Activated CD4-positive, alpha-beta T cell treated with anti-CD3 and anti-CD28 coated beads for 4 hours (primary cell): Measurements from ENCODE around the gene EXOC6B.
"Not testable (repeated sequence)": the region's sequence is repeated elsewhere in the genome, so short reads cannot be mapped to it uniquely, and the experiment has no call there.

Experiments used
- DNase-seq, 2 donors: peaks; one replicate each; pipeline ENCODE4 v3.0.0-alpha.2; 2020

EXOC6B gene

DNA sequence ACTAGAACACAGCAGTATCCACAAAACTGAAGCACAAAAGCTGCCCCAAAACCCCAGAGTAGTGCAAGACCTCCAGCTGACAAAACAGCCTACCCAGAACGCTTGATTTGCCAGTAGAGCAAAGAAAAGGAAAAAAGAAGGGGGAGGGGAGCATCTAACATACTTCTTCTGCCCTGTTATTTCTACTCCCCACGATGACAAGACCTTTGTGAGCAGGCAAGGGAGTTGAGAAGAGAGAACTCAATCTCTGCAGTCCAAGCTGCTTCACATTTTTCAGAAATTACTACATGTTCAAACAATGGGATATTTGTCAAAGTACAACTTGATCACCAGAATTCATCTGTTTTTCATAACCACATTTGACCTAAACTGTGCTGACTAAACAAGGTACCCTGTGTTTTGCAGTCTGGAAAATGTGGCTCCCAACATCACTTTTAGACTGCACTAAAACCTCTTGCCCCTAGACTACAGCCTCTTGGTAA, 286.7 kb downstream of the EXOC6B start:
- no peak for DNase-seq

DNA sequence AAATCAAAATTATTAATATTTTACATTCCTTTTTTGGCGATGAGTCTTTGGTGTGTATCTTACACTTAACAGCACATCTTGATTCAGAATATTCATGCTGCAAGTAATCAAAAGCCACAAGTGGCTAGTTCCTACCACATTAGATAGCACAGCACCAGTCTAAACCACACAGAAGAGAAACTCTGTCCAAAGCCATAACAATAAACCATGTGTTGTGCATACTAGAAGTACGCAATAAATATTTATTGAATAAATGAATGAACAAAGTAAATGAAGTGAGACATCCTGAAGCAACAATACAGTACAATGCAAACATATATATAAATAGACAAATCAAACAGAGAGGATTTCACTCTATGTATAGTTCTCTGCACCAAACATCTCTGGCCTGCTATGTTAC, 287.3 kb downstream of the EXOC6B start:
- DNase-seq: no peak

DNA sequence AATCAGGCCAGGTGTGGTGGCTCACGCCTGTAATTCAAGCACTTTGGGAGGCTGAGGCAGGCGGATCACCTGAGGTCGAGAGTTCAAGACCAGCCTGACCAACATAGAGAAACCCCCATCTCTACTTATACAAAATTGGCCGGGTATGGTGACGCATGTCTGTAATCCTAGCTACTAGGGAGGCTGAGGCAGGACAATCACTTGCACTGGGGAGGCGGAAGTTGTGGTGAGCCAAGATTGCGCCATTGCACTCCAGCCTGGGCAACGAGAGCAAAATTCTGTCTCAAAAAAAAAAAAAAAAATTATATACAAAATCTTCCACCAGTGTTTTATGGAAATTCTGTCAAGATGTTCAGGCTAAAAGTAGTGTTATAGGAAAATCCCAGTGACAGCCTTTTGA, 290.2 kb downstream of the EXOC6B start:
- not testable (repeated sequence) for DNase-seq

DNA sequence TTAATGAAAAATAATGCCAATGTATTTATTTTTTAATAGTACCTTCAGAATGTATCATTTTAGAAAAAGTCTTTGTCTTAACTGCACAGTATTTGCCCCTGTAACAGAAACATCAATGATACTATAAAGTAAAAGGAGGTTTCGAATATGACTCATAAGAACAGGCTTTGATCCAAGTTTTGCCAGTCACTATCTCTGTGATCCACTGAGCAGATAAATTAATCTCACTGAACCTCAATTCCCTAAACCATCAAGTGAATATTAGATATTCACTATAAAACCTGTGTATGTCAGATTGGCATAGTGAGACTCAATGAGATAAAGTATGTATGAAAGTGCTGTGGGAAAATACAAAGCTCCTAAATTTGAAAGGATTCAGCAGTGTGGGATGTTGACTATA, 292.1 kb downstream of the EXOC6B start:
- DNase-seq: no peak

DNA sequence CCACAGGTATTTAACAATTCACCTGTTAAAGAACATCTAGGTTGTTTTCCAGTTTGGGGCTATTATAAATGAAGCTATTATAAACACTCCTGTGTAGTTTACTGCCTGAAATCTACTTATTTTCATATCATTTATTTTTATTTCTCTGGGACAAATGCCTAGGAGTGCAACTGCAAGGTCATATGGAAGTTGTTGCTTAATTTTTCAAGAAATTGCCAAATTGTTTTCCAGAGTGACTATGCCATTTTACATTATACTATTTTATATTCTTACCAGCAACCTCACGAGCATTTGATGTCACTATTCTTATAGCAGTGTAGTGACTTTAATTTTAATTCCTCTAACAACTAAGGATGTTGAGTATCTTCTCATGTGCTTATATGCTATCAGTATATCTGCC, 298.4 kb downstream of the EXOC6B start:
- no peak for DNase-seq

DNA sequence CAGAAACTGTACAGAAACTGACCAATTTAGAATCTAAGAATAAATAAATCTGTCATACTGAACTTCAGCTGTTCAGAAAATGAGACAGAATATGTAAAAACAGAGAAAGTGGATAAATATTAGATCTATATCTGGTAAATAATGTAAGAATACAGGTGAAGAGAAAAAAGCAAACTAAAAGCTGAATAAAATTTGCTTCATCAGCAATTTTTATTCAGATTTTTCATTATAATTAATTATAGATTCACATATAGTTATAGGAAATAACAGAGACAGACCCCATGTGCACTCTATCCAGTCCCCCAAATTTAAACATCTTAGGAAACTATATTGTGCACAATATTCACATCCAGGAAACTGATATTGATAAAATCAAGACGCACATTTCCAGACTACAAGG, 299.2 kb downstream of the EXOC6B start:
- DNase-seq: no peak

DNA sequence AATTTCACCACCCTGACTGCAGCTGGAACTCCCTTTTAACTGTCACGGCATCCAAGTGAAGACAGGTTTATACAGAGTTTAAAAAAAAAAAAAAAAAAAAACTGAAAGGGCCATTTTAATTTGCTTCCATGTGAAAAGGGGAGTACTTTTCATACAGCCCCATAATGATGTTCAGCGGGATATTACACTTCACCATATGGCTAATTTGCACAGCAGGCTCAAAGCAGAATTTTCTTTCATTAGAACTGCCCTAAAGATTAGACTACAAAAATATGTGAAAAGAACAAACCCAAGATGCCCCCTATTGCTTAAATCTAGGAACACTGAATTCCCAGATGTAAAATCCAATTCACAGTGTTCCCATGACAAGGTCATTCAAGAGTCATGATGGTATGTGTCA, 301.8 kb downstream of the EXOC6B start:
- DNase-seq: no peak

DNA sequence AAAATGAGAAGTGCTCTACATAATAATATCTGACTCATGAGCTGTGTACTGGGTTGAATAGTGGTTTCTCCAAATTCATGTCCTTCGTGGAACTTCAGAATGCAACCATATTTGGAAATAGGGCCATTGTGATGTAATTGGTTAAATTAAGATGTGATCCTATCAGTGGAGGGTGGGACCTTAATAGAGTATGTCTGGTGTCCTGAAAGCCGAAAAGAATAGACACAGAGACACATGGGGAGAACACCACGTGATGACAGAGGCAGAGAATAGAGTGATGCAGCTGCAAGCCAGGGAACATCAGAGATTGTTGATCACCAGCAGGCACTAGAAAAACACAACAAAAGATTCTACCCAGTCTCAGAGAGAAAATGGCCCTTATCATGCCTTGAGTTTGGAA, 310.1 kb downstream of the EXOC6B start:
- DNase-seq: no peak

DNA sequence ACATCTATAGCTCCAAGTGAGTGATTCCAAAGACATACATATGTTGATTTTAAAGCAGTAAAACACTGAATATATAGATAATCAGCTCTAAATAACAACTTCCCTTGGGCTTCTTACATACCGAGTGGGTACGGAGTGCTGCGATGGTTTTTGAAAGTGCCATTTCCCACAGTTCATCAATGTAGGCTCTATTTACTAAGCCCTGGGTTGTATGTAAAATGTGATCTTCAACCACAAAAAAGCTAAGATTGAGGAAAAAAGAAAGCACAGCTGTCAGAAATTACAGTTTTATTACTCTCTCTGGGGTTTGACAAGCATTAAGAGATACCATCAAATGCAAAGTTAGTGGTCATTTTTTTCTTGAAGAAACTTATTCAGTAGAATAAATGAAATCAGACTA, 312.8 kb downstream of the EXOC6B start:
- no peak for DNase-seq

DNA sequence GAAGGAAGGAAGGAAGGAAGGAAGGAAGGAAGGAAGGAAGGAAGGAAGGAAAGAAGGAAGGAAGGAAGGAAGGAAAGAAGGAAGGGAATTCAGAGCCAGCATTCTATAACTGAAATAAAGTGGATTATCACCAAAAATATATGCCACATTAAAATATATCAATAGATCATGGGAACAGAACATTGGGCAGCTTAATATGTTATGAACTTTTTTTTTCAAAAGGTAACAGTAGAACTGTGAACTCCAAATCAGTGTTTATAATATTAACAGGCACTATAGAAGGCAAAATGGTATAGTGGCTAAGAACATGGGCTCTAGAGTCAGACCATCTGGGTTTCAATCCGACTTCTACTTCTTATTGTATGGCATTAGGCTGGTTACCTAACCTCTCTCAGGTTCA, 313.5 kb downstream of the EXOC6B start:
- no peak for DNase-seq

DNA sequence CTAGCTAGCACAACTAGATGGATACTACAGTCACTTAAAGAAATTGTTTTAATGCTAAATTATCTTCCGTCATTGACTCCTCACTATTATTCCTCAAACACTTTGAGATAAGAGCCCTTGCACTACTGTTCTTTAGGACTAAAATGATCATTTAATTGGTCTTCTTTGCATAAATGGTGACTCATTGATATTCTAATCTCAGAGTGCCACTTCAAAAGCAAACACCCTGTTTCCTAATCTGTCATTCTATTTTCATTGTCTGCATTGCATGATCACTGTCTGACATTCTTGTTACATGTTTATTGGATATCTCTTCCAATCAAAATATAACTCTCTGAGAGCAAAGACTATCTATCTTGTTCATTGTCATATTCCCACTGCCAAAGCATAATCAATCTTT, 313.9 kb downstream of the EXOC6B start:
- DNase-seq: no peak

DNA sequence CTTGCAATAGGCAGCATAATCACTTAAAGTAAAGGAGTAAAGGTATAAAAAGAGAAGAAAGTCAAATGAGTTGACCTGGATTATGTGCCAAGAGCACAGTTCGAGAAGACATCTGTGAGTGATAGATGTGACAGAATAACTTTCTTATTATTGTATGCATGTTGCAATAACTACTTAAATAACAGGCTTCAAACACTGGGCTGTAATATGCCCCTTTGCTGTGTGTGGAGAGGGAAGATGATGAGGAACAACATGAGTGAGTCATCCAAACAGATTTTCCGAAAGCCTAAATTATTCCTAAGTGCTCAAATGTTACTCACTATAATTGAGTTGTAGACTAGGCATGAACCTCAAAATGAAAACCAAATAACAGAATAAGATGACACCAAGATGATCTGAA, 328.1 kb downstream of the EXOC6B start:
- no peak for DNase-seq

DNA sequence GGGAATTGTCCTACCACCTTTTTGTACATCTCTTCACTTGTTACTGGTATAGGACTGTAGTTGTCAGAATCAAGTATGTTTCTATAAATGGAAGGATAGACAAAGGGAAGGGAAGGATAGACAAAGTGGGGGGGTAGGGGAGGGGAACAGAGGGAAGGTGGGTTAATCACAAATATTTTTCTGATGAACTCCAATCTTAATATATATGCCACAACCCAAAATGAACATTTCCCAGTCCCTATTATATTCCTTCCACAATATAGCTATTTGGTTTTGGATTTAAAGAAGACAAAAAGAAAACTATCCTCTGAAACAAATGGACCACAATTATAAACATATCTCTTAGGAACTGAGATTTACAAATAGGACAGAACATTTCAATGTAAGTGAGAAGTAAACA, 329.4 kb downstream of the EXOC6B start:
- DNase-seq: no peak

DNA sequence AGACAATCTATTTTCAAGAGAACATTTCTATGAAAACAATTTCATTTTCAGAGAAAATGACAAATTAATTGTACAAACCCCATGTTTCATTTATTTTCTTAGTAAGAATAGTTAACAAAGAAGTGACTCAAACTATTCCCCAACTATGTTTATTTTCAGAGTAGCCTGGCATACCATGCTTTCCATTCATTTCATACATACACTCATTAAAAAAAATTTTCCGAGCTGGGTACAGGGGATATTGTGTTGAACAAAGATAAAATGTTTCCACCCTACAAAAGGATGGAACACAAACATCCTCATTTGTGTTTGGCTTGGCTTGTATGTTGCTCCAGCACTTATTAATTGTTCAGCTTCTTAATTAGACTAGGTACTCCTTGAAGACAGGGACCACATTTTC, 331.4 kb downstream of the EXOC6B start:
- no peak for DNase-seq

DNA sequence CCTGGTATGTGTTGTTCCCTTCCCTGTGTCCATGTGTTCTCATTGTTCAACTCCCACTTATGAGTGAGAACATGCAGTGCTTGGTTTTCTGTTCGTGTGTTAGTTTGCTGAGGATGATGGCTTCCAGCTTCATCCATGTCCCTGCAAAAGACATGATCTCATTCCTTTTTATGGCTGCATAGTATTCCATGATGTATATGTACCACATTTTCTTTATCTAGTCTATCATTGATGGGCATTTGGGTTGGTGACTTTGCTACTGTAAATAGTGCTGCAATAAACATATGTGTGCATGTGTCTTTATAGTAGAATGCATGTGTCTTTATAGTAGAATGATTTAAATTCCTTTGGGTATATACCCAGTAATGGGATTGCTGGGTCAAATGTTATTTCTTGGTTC, 341.2 kb downstream of the EXOC6B start:
- DNase-seq: not testable (repeated sequence)

DNA sequence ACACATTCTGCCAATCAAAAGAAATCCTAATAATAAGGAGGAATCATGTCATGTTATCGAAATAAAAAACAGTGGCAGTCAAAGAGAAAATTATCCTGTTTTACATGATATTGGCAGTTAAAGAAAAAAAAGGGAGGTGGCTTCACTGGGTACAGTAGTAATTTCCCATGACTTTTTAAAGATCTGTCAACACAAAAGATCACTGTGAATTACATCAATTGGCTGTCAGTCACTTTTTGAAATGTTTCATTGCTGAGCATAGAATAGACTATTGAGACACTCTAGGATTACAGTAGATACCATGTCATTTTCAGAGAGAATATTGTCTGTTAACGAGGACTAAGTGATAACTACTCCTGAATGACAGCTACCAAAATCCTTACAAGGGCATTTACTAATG, 342.5 kb downstream of the EXOC6B start:
- DNase-seq: no peak

DNA sequence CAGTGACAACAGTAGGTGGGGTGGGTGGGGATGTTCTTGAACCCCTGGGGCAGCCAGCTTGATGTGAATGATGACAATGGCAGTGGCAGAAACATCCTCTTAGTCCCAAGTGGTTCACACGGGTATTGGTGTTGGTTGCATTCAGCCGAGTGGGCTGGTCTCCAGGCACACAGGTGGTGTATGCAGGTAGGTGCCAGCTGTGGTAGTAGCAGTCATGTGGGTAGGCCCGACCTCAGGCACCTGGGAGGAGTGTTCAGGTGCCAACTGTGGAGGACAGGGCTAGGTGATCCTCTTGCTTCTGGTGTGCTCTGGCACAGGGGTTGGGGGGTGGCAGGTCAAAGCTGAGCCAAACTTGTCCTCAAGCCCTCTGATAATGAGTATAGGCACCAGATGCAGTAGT, 350.6 kb downstream of the EXOC6B start:
- DNase-seq: no peak

DNA sequence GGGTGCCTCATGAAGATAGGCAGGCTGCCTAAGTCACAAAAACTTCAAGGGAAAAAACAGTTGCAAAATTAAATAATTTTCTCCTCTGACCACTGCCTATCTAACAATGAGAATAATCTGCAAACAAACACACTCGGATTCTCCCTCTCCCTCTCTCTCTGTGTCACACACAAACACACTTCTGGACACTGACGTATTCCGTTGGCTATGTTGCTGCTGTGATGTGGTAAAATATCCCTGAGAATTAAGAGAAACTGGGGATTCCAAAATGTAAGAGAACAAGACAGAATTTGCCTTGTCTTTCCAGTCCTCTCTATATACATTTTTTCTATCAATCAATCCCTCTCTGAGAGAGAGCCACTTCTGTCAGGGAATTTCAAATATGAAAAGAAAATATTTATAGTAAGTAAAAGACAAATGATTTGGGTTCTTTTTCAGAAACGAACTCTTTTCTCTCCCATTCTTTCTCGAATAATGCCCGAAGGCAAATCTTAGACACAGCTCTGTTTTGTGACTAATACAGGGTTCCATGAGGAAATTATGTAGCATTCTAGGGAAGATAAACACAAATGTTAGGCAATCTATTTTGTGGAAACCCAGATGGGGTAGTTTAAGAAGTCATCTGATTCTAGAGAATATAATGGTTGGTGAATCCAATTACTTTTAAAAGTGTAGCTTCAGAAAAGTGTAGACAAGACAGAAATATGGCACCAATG, 367.9 kb downstream of the EXOC6B start:
- DNase-seq: no peak

DNA sequence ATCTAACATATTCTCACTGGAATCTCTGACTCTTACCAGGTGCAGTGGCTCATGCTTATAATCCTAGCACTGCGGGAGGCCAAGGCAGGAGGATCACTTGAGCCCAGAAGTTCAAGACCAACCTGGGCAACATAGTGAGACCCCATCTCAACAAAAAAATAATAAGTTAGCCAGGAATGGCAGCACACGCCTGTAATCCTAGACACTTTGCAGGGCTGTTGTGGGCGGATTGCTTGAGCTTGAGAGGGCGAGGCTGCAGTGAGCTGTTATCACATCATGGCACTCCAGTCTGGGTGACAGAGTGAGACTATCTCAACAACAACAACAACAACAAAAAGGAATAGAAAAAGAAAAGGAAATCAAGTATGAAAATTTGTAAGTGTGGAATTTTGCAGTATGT, 371.6 kb downstream of the EXOC6B start:
- no peak for DNase-seq

DNA sequence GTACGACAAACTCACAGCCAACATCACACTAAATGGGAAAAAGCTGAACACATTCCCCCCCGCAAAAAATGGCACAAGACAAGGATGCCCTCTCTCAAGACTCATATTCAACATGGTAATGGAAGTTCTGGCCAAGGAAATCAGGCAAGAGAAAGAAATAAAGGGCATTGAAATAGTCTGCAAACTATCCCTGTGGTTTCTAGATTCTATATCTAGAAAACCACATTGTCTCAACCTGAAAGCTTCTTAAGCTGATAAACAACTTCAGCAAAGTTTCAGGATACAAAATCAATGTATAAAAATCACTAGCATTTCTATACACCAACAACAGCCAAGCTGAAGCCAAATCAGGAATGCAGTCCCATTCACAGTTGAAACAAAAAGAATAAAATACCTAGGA, 383.6 kb downstream of the EXOC6B start:
- DNase-seq: no peak

DNA sequence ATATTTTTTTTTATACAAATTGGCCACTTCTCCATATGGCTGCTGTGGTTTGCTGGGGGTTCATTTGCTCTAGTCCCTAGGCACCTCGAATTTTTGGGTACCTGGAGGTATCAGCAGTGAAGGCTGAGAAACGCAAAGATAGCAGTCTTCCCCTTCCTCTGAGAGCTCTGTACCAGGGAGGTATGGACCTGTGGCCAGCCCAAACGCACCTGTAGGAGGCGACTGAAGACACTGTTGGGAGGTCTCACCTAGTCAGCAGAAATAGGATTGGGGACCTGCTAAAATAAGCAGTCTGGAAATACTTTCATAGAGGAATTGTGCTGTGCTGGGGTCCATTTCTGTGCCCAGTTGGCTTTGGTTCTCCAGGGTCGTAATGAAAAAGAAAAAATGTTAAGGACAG, 385.9 kb downstream of the EXOC6B start:
- no peak for DNase-seq

DNA sequence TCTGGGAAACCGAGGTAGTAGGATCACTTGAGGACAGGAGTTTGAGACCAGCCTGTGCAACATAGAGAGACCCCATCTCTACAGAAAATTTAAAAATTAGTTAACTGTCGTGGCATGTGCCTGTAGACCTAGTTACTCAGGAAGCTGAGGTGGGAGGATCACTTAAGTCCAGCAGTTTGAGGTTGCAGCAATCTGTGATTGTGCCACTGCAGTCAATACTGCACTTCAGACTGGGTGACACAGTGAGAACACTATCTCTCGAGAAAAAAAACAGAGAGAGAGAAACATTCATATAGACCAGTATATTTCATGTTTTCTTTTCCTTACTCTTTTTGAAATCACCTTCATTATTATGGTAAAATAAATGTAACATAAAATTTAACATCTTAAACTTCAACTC, 387.5 kb downstream of the EXOC6B start:
- no peak for DNase-seq

DNA sequence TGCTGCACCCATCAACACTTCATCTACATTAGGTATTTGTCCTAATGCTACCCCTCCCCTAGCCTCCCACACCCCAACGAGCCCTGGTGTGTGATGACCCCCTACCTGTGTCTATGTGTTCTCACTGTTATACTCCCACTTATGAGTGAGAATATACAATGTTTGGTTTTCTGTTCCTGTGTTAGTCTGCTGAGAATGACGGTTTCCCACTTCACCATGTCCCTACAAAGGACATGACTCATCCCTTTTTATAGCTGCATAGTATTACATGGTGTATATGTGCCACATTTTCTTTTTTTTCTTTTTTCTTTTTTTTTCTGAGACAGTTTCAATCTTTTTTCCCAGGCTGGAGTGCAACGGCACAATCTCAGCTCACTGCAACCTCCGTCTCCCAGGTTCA, 394.1 kb downstream of the EXOC6B start:
- no peak for DNase-seq

DNA sequence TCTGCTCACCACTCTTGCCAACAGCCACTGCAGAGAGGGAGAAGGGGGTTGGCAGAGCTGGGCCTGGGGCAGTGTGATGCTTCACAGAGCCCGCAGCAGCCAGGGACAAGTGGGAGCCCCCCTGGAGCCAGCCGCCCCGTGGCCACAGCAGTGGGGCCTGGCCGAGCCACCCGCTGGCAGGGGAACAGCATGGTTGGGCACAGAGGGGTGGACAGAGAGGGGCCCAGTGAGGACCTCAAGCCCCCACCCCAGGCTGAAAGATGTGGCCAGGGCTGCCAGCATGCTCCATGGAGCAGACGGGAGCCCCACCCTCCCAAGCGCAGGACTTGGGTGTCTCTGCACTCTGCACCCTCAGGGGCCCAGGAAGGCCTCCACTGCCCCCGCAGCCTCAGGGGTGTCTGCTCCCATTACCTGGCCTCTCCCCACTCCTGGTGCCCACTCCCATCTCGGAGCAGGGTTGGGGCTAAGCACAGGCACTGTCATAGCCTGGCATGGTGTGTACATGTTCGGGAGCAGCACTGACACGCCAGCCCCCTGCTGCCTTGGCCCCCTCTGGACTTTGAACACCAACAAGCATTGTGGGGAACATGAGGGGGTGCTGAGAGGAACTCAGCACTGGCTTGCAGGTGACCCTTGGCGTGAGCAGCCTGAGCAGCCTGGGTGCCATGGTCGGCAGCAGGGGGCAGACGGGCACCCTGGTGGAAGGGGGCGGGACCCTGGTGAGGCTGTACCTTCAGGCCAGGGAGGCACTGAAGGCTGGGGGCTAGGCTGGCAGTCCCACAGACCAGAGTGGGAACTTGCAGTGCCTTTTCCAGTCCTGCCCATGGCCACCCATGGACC, 398.6 kb downstream of the EXOC6B start:
- no peak for DNase-seq

DNA sequence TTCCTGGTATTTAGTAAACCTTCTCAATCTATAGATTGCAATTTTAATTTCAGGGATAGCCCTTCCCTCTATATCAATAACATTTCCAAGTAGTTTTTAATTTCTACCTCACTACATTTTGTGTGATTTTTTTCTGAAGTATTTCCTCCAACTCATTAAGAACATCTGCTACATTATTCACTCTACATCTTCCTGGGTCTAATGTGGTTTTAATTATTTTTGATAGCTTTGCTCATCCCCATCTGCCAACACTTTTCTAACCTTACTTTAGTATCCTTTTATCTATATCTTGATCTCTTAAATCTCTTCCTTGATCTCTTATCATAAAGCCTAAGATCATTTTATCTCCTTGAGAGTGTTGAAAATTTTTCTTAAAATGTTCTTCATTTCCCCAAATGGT, 399.8 kb downstream of the EXOC6B start:
- no peak for DNase-seq
